Suppressor macrophage treated with lipopolysaccharide for 4 hours (primary cell): Measurements from ENCODE around the gene PERP.
A peak's percentile ranks its signal among the peaks of the same experiment; 100 is the strongest.
"Not testable (repeated sequence)": the region's sequence is repeated elsewhere in the genome, so short reads cannot be mapped to it uniquely, and the experiment has no call there.

ENCODE experiments used
- DNase-seq: peaks from one replicate; pipeline ENCODE4 v3.0.0-alpha.2; 2020

The PERP gene

GRCh38 chr6:138104618-138105213 lies 2.5 kb downstream of the PERP start:
- DNase-seq: no peak

- DNase-seq: no peak
Measured at GRCh38 chr6:138103871-138104270, 3.3 kb downstream of the PERP start.

- no peak for DNase-seq
Measured at GRCh38 chr6:138101946-138102731, 5.1 kb downstream of the PERP start.

GRCh38 chr6:138099832-138100231 lies 7.4 kb downstream of the PERP start:
- no peak for DNase-seq

GRCh38 chr6:138098306-138098705 lies 8.9 kb downstream of the PERP start:
- no peak for DNase-seq

- no peak for DNase-seq
Measured at GRCh38 chr6:138094260-138094659, 13.0 kb downstream of the PERP start.

- DNase-seq: no peak
Measured at GRCh38 chr6:138093632-138094031, 13.6 kb downstream of the PERP start.

GRCh38 chr6:138092686-138093085 lies 14.5 kb downstream of the PERP start:
- DNase-seq: no peak

GRCh38 chr6:138089325-138089724 lies 17.9 kb downstream of the PERP start:
- no peak for DNase-seq

- peak; percentile 43 for DNase-seq
Measured at GRCh38 chr6:138088326-138088762, 18.9 kb downstream of the PERP start.

- no peak for DNase-seq
Measured at GRCh38 chr6:138087593-138088325, 19.5 kb downstream of the PERP start.

GRCh38 chr6:138086573-138087196 lies 20.5 kb downstream of the PERP start:
- no peak for DNase-seq

- DNase-seq: no peak
Measured at GRCh38 chr6:138085839-138086222, 21.4 kb downstream of the PERP start.

- DNase-seq: no peak
Measured at GRCh38 chr6:138084904-138085838, 22.0 kb downstream of the PERP start.

- DNase-seq: no peak
Measured at GRCh38 chr6:138082232-138082631, 25.0 kb downstream of the PERP start.

GRCh38 chr6:138079556-138079955 lies 27.7 kb downstream of the PERP start:
- not testable (repeated sequence) for DNase-seq

- no peak for DNase-seq
Measured at GRCh38 chr6:138078491-138078890, 28.7 kb downstream of the PERP start.

- DNase-seq: no peak
Measured at GRCh38 chr6:138073264-138073663, 34.0 kb downstream of the PERP start.

GRCh38 chr6:138063726-138064125 lies 43.5 kb downstream of the PERP start:
- DNase-seq: no peak

- DNase-seq: no peak
Measured at GRCh38 chr6:138054982-138055381, 52.2 kb downstream of the PERP start.

- no peak for DNase-seq
Measured at GRCh38 chr6:138052783-138053182, 54.4 kb downstream of the PERP start.

GRCh38 chr6:138044972-138045371 lies 62.2 kb downstream of the PERP start:
- DNase-seq: no peak
